SK-N-SH treated with all-trans-retinoic acid at 6 μM for 48 hours (cell line): ENCODE data around the gene SH3BP5L.

Experiments used
- ATAC-seq: fragments of 200-7000 bp; cut with Tn5 transposase; 3 replicates; pipeline ENCODE4 v1.9.1; 2020; ENCODE audit warnings: mild to moderate bottlenecking, moderate library complexity
- ARNTL ChIP-seq: fragments of 450-650 bp; formaldehyde crosslinking; IDR thresholded peaks from 2 replicates; pipeline ENCODE4 v1.5.0; 2020; ENCODE audit warnings: low read depth, mild to moderate bottlenecking, moderate library complexity, borderline replicate concordance
- BACH2 ChIP-seq: fragments of 250-450 bp; sonication (Bioruptor Pico); IDR thresholded peaks from 2 replicates; pipeline ENCODE4 v1.9.0; 2021; ENCODE audit warnings: mild to moderate bottlenecking, borderline replicate concordance
- CSDC2 ChIP-seq: fragments of 250-450 bp; sonication (Bioruptor Pico); IDR thresholded peaks from 2 replicates; pipeline ENCODE4 v1.5.0; 2020; ENCODE audit warnings: mild to moderate bottlenecking, moderate library complexity
- CSRNP3 ChIP-seq: fragments of 250-450 bp; sonication (Bioruptor Pico); IDR thresholded peaks from 2 replicates; pipeline ENCODE4 v1.5.1; 2021; ENCODE audit warnings: mild to moderate bottlenecking, moderate library complexity
- ESRRG ChIP-seq: fragments of 250-450 bp; sonication (Bioruptor Pico); IDR thresholded peaks from 2 replicates; pipeline ENCODE4 v1.6.1; 2021; ENCODE audit warnings: mild to moderate bottlenecking
- ISL1 ChIP-seq: fragments of 250-450 bp; sonication (Bioruptor Pico); IDR thresholded peaks from 2 replicates; pipeline ENCODE4 v2.1.2; 2022; ENCODE audit warnings: mild to moderate bottlenecking, moderate library complexity
- OSR1 ChIP-seq: fragments of 250-450 bp; sonication (Bioruptor Pico); IDR thresholded peaks from 2 replicates; pipeline ENCODE4 v1.8.0; 2022; ENCODE audit warnings: moderate library complexity, mild to moderate bottlenecking, inconsistent platforms
- POU6F1 ChIP-seq: fragments of 250-450 bp; sonication (Bioruptor Pico); IDR thresholded peaks from 2 replicates; pipeline ENCODE4 v1.8.0; 2021; ENCODE audit warnings: low read depth, mild to moderate bottlenecking, moderate library complexity, borderline replicate concordance
- PPARA ChIP-seq: fragments of 250-450 bp; sonication (Bioruptor Pico); IDR thresholded peaks from 2 replicates; pipeline ENCODE4 v1.5.0; 2020; ENCODE audit warnings: mild to moderate bottlenecking, borderline replicate concordance
- RARB ChIP-seq: fragments of 250-450 bp; sonication (Bioruptor Pico); IDR thresholded peaks from 2 replicates; pipeline ENCODE4 v1.8.0; 2021; ENCODE audit warnings: mild to moderate bottlenecking, moderate library complexity
- SNAI2 ChIP-seq: fragments of 250-450 bp; sonication (Bioruptor Pico); IDR thresholded peaks from 2 replicates; pipeline ENCODE4 v1.5.0; 2020; ENCODE audit warnings: mild to moderate bottlenecking, moderate library complexity
- TCF4 ChIP-seq: fragments of 250-450 bp; sonication (Bioruptor Pico); IDR thresholded peaks from 2 replicates; pipeline ENCODE4 v1.8.0; 2021; ENCODE audit warnings: mild to moderate bottlenecking, moderate library complexity, borderline replicate concordance
- TOX ChIP-seq: fragments of 250-450 bp; sonication (Bioruptor Pico); IDR thresholded peaks from 2 replicates; pipeline ENCODE4 v1.8.0; 2021; ENCODE audit warnings: mild to moderate bottlenecking, moderate library complexity, borderline replicate concordance
- ZC3H10 ChIP-seq: fragments of 250-450 bp; sonication (Bioruptor Pico); IDR thresholded peaks from 2 replicates; pipeline ENCODE4 v1.5.1; 2021; ENCODE audit warnings: mild to moderate bottlenecking, moderate library complexity
- ZFP3 ChIP-seq: fragments of 250-450 bp; sonication (Bioruptor Pico); IDR thresholded peaks from 2 replicates; pipeline ENCODE4 v1.5.0; 2020; ENCODE audit warnings: mild to moderate bottlenecking, moderate library complexity
- ZFP30 ChIP-seq: fragments of 450-650 bp; formaldehyde crosslinking; IDR thresholded peaks from 2 replicates; pipeline ENCODE4 v1.5.0; 2022; ENCODE audit warnings: mild to moderate bottlenecking, moderate library complexity
- ZNF565 ChIP-seq: fragments of 450-650 bp; formaldehyde crosslinking; conservative IDR thresholded peaks from 2 replicates; pipeline ENCODE4 v1.5.0; 2020; ENCODE audit warnings: low read depth, mild to moderate bottlenecking, moderate library complexity
- ZNF8 ChIP-seq: fragments of 450-650 bp; formaldehyde crosslinking; IDR thresholded peaks from 2 replicates; pipeline ENCODE4 v1.5.0; 2020; ENCODE audit warnings: mild to moderate bottlenecking, moderate library complexity
- TF ChIP-seq, protein P1 (sequence below): fragments of 250-450 bp; sonication (Bioruptor Pico); IDR thresholded peaks from 2 replicates; pipeline ENCODE4 v1.5.0; 2020; ENCODE audit warnings: mild to moderate bottlenecking, moderate library complexity
- TF ChIP-seq, protein P2 (sequence below): fragments of 250-450 bp; sonication (Bioruptor Pico); IDR thresholded peaks from 2 replicates; pipeline ENCODE4 v1.8.0; 2020; ENCODE audit warnings: mild to moderate bottlenecking, moderate library complexity, borderline replicate concordance
- TF ChIP-seq, protein P3 (sequence below): fragments of 250-450 bp; sonication (Bioruptor Pico); IDR thresholded peaks from 2 replicates; pipeline ENCODE4 v1.5.1; 2020; ENCODE audit warnings: low read depth, mild to moderate bottlenecking, moderate library complexity

Gene SH3BP5L

GRCh38 chr1:248850536-248851251, 25.0 kb upstream of the SH3BP5L start:
- no peak; the same call in 2 of the 3 replicates for ATAC-seq
- no peak for TF ChIP-seq SNAI2 (CRISPR knock-in tag)
- no peak for TF ChIP-seq TCF4 (CRISPR knock-in tag)
- TF ChIP-seq PPARA (CRISPR knock-in tag): no peak
- TF ChIP-seq ZFP3: no peak
- TF ChIP-seq, protein P1, sequence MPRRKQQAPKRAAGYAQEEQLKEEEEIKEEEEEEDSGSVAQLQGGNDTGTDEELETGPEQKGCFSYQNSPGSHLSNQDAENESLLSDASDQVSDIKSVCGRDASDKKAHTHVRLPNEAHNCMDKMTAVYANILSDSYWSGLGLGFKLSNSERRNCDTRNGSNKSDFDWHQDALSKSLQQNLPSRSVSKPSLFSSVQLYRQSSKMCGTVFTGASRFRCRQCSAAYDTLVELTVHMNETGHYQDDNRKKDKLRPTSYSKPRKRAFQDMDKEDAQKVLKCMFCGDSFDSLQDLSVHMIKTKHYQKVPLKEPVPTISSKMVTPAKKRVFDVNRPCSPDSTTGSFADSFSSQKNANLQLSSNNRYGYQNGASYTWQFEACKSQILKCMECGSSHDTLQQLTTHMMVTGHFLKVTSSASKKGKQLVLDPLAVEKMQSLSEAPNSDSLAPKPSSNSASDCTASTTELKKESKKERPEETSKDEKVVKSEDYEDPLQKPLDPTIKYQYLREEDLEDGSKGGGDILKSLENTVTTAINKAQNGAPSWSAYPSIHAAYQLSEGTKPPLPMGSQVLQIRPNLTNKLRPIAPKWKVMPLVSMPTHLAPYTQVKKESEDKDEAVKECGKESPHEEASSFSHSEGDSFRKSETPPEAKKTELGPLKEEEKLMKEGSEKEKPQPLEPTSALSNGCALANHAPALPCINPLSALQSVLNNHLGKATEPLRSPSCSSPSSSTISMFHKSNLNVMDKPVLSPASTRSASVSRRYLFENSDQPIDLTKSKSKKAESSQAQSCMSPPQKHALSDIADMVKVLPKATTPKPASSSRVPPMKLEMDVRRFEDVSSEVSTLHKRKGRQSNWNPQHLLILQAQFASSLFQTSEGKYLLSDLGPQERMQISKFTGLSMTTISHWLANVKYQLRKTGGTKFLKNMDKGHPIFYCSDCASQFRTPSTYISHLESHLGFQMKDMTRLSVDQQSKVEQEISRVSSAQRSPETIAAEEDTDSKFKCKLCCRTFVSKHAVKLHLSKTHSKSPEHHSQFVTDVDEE (CRISPR knock-in tag): no peak
- TF ChIP-seq ZC3H10: no peak
- TF ChIP-seq, protein P2, sequence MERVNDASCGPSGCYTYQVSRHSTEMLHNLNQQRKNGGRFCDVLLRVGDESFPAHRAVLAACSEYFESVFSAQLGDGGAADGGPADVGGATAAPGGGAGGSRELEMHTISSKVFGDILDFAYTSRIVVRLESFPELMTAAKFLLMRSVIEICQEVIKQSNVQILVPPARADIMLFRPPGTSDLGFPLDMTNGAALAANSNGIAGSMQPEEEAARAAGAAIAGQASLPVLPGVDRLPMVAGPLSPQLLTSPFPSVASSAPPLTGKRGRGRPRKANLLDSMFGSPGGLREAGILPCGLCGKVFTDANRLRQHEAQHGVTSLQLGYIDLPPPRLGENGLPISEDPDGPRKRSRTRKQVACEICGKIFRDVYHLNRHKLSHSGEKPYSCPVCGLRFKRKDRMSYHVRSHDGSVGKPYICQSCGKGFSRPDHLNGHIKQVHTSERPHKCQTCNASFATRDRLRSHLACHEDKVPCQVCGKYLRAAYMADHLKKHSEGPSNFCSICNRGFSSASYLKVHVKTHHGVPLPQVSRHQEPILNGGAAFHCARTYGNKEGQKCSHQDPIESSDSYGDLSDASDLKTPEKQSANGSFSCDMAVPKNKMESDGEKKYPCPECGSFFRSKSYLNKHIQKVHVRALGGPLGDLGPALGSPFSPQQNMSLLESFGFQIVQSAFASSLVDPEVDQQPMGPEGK (CRISPR knock-in tag): no peak
- TF ChIP-seq CSRNP3 (CRISPR knock-in tag): no peak
- no peak for TF ChIP-seq BACH2 (CRISPR knock-in tag)
- TF ChIP-seq ZFP30 (CRISPR knock-in tag): no peak

GRCh38 chr1:248850124-248850523, 24.4 kb upstream of the SH3BP5L start:
- no peak for TF ChIP-seq OSR1 (CRISPR knock-in tag)
- no peak for ATAC-seq

DNA sequence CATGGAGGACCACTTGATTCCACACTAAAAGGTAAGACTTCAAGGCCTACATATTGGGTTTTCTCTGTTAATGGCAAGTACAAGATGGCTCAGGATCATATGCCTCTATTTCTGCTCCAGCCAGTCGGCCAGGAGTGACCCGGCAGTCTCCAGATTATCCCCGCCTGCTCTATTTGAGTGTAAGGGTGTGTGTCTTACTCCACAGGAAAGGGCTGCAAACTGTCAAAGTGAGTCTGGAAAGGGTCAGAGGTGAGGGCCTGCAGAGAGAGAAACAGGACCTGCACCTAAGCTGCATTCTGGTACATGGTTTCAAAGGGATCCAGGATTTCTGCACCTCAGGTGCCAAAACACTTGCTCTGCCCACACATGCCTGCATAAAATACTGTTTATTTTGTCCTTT, 23.9 kb upstream of the SH3BP5L start:
- ATAC-seq: no peak
- TF ChIP-seq, protein P2 (CRISPR knock-in tag): no peak
- TF ChIP-seq SNAI2 (CRISPR knock-in tag): no peak
- no peak for TF ChIP-seq RARB (CRISPR knock-in tag)
- TF ChIP-seq, protein P3, sequence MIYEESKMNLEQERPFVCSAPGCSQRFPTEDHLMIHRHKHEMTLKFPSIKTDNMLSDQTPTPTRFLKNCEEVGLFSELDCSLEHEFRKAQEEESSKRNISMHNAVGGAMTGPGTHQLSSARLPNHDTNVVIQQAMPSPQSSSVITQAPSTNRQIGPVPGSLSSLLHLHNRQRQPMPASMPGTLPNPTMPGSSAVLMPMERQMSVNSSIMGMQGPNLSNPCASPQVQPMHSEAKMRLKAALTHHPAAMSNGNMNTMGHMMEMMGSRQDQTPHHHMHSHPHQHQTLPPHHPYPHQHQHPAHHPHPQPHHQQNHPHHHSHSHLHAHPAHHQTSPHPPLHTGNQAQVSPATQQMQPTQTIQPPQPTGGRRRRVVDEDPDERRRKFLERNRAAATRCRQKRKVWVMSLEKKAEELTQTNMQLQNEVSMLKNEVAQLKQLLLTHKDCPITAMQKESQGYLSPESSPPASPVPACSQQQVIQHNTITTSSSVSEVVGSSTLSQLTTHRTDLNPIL (CRISPR knock-in tag): no peak
- TF ChIP-seq, protein P1 (CRISPR knock-in tag): no peak
- TF ChIP-seq OSR1 (CRISPR knock-in tag): no peak
- no peak for TF ChIP-seq ZNF8
- TF ChIP-seq ISL1 (CRISPR knock-in tag): no peak
- TF ChIP-seq ZNF565 (CRISPR knock-in tag): no peak
- no peak for TF ChIP-seq ZC3H10
- TF ChIP-seq ZFP30 (CRISPR knock-in tag): no peak
- TF ChIP-seq POU6F1: no peak
- TF ChIP-seq ARNTL: no peak
- TF ChIP-seq CSRNP3 (CRISPR knock-in tag): no peak
- TF ChIP-seq CSDC2 (CRISPR knock-in tag): no peak
- no peak for TF ChIP-seq TOX (CRISPR knock-in tag)
- no peak for TF ChIP-seq PPARA (CRISPR knock-in tag)
- no peak for TF ChIP-seq ZFP3
- TF ChIP-seq ESRRG: no peak
- TF ChIP-seq, all 23 proteins: peak for 0
